GM12878 (cell line): ENCODE data around the gene TRIM32. TPM values are rescaled to one million over a fixed set of nuclear protein-coding genes. Genes with fewer than 3 reads are reported as not detected.

ENCODE experiments used
- ATAC-seq: fragments of 200-7000 bp; cut with Tn5 transposase; 3 replicates; pipeline ENCODE4 v1.9.1; 2020; ENCODE audit warnings: mild to moderate bottlenecking, moderate library complexity
- BruUV-seq: library from RNA; stranded (reverse); fragments of 400-500 nt; replicated peaks from 2 replicates; lab custom pipeline; 2021; lab: Mats Ljungman, UMichigan
- CTCF ChIA-PET: fragments of 300-600 bp; sonication (Branson Sonifier 250); formaldehyde crosslinking; extraction: SDS; loops from one replicate; lab custom pipeline; 2021; ENCODE audit warnings: inconsistent platforms; lab: Yijun Ruan, JAX
- POLR2A ChIA-PET: fragments of 350-600 bp; formaldehyde crosslinking; extraction: SDS; loops from one replicate; lab custom pipeline; 2021; ENCODE audit warnings: inconsistent platforms; lab: Charles Lee
- RAD21 ChIA-PET: fragments of 300-600 bp; sonication (Branson Sonifier 250); formaldehyde crosslinking; loops from one replicate; lab custom pipeline; 2023; ENCODE audit warnings: antibody characterized with exemption; ENCODE audit not compliant: unreplicated experiment; lab: Charles Lee
- SMC1A ChIA-PET: fragments of 300-600 bp; sonication (Branson Sonifier 250); formaldehyde crosslinking; loops from one replicate; lab custom pipeline; 2023; ENCODE audit not compliant: unreplicated experiment, uncharacterized antibody; lab: Charles Lee
- DNase-seq: peaks from one replicate; pipeline ENCODE4 v3.0.0-alpha.2; 2011; ENCODE audit warnings: low read depth, low spot score
- FAIRE-seq: peaks from 3 replicates; lab custom pipeline; 2011; peaks lifted over from hg19 to GRCh38; lab: Jason Lieb, UNC
- H2AFZ ChIP-seq: 2 replicates; pipeline ENCODE4 v1.6.0; 2011; ENCODE audit warnings: low read depth, low read length, control low read depth; ENCODE audit not compliant: control insufficient read depth
- H3K27ac ChIP-seq: 2 replicates; pipeline ENCODE4 v1.5.1; 2011; ENCODE audit warnings: control low read depth; ENCODE audit not compliant: control insufficient read depth, insufficient read depth
- H3K27me3 ChIP-seq, 2 experiments: replicated peaks in 1 of 2; 2 replicates each; pipeline versions ENCODE4 v1.6.0 to v1.6.1; 2011; ENCODE audit warnings: low read length in 1 of 2; ENCODE audit not compliant: control insufficient read depth in 2 of 2, insufficient read depth in 2 of 2
- H3K36me3 ChIP-seq, 2 experiments: 2 replicates each; pipeline ENCODE4 v1.5.1; 2011; ENCODE audit warnings: low read length in 1 of 2; ENCODE audit not compliant: control insufficient read depth in 2 of 2, insufficient read depth in 2 of 2
- H3K4me1 ChIP-seq: 2 replicates; pipeline ENCODE4 v1.6.1; 2011; ENCODE audit warnings: mild to moderate bottlenecking, low read length, moderate library complexity, mixed read lengths; ENCODE audit not compliant: control insufficient read depth, insufficient read depth
- H3K4me2 ChIP-seq: 2 replicates; pipeline ENCODE4 v1.6.0; 2011; ENCODE audit warnings: control low read depth; ENCODE audit not compliant: control insufficient read depth, insufficient read depth
- H3K4me3 ChIP-seq: fragments of 200-600 bp; sonication (generic); 2 replicates; pipeline ENCODE4 v1.5.1; 2016
- H3K79me2 ChIP-seq: 2 replicates; pipeline ENCODE4 v1.6.0; 2011; ENCODE audit warnings: low read length; ENCODE audit not compliant: control insufficient read depth, insufficient read depth
- H3K9ac ChIP-seq: 2 replicates; pipeline ENCODE4 v1.8.0; 2011; ENCODE audit warnings: low read length, control low read depth, mixed read lengths; ENCODE audit not compliant: control insufficient read depth, insufficient read depth
- H3K9me3 ChIP-seq: replicated peaks from 3 replicates; pipeline ENCODE4 v1.5.1; 2011; ENCODE audit warnings: mild to moderate bottlenecking, low read length; ENCODE audit not compliant: control insufficient read depth, insufficient read depth
- H4K20me1 ChIP-seq: 2 replicates; pipeline ENCODE4 v1.6.0; 2011; ENCODE audit not compliant: control insufficient read depth, insufficient read depth
- CBX3 ChIP-seq: fragments of 200-600 bp; sonication (generic); IDR thresholded peaks from 2 replicates; pipeline ENCODE4 v1.6.1; 2016; ENCODE audit warnings: low read depth, borderline replicate concordance
- CEBPB ChIP-seq, 2 experiments: fragments of 150-350 bp in 1 of 2; IDR thresholded peaks; 2 replicates each; pipeline ENCODE4 v1.6.1; 2012 to 2014; ENCODE audit warnings: low read depth in 2 of 2, low read length in 2 of 2, borderline replicate concordance in 1 of 2, inconsistent platforms in 1 of 2
- CHD2 ChIP-seq: IDR thresholded peaks from 2 replicates; pipeline ENCODE4 v1.6.1; 2011; ENCODE audit warnings: low read depth, low read length, improper control_type of control experiment, borderline replicate concordance
- E2F4 ChIP-seq: IDR thresholded peaks from 2 replicates; pipeline ENCODE4 v1.6.1; 2012; ENCODE audit warnings: low read depth, low read length, improper control_type of control experiment
- EP300 ChIP-seq, 2 experiments: fragments of 150-350 bp in 1 of 2; IDR thresholded peaks; 2 replicates each; pipeline ENCODE4 v1.6.1; 2011 to 2012; ENCODE audit warnings: low read depth in 2 of 2, low read length in 2 of 2, borderline replicate concordance in 1 of 2, improper control_type of control experiment in 1 of 2, inconsistent platforms in 1 of 2; ENCODE audit not compliant: control insufficient read depth in 1 of 2
- LARP7 ChIP-seq: fragments of 450-650 bp; IDR thresholded peaks from 2 replicates; pipeline ENCODE4 v1.6.1; 2017; ENCODE audit warnings: mild to moderate bottlenecking
- MEF2B ChIP-seq: fragments of 450-650 bp; IDR thresholded peaks from 2 replicates; pipeline ENCODE4 v1.6.1; 2018; ENCODE audit warnings: mild to moderate bottlenecking, moderate library complexity; ENCODE audit not compliant: partially characterized antibody, poor library complexity, severe bottlenecking
- MYC ChIP-seq: IDR thresholded peaks from 2 replicates; pipeline ENCODE4 v1.6.1; 2011; ENCODE audit warnings: mild to moderate bottlenecking, low read length, moderate library complexity, inconsistent platforms; ENCODE audit not compliant: insufficient read depth, insufficient replicate concordance, insufficient read length, severe bottlenecking
- NFYB ChIP-seq: IDR thresholded peaks from 2 replicates; pipeline ENCODE4 v1.6.1; 2011; ENCODE audit warnings: low read depth, mild to moderate bottlenecking, low read length, improper control_type of control experiment, moderate library complexity; ENCODE audit not compliant: insufficient read depth
- NR2C2 ChIP-seq: IDR thresholded peaks from 2 replicates; pipeline ENCODE4 v1.6.1; 2011; ENCODE audit warnings: borderline replicate concordance, low read depth; ENCODE audit not compliant: control insufficient read depth, insufficient read length
- PAX5 ChIP-seq: IDR thresholded peaks from 2 replicates; pipeline ENCODE4 v1.6.1; 2011; ENCODE audit warnings: low read depth, low read length, borderline replicate concordance
- POU2F2 ChIP-seq: IDR thresholded peaks from 3 replicates; pipeline ENCODE4 v1.6.1; 2011; ENCODE audit warnings: low read depth, mild to moderate bottlenecking, low read length, borderline replicate concordance
- RAD51 ChIP-seq: fragments of 450-650 bp; IDR thresholded peaks from 2 replicates; pipeline ENCODE4 v1.6.1; 2016; ENCODE audit warnings: moderate library complexity, mild to moderate bottlenecking, inconsistent platforms
- SUPT20H ChIP-seq: IDR thresholded peaks from 2 replicates; pipeline ENCODE4 v1.6.1; 2011; ENCODE audit warnings: low read depth, mild to moderate bottlenecking, low read length, moderate library complexity, borderline replicate concordance; ENCODE audit not compliant: control insufficient read depth
- TBL1XR1 ChIP-seq: IDR thresholded peaks from 2 replicates; pipeline ENCODE4 v1.6.1; 2012; ENCODE audit warnings: low read depth, low read length, improper control_type of control experiment
- TCF3 ChIP-seq: IDR thresholded peaks from 2 replicates; pipeline ENCODE4 v1.6.1; 2012; ENCODE audit warnings: low read depth, mild to moderate bottlenecking, low read length, borderline replicate concordance; ENCODE audit not compliant: insufficient read depth
- in situ Hi-C: fragments of 300-500 bp; cut with MboI; formaldehyde crosslinking; loops from 9 replicates; pipeline ENCODE4 v1.14.3; 2018; ENCODE audit warnings: mixed read lengths
- intact Hi-C: fragments of 100-400 bp; cut with micrococcal nuclease; formaldehyde crosslinking; loops from one replicate; pipeline ENCODE4 v1.14.2; 2022; ENCODE audit not compliant: unreplicated experiment
- polyA plus RNA-seq, 11 experiments: library from polyadenylated mRNA; depleted of rRNA in 4 of 11; unstranded in 6 of 11; stranded (reverse) in 5 of 11; fragments of >200 nt; fragmentation: Nextera tagmentation in 4 of 11; fragmentation: Illumina TruSeq in 1 of 11; extraction: Ambion mirVana in 4 of 11; extraction: Trizol in 1 of 11; gene quantifications; 1 replicate in 1 of 11; 2 replicates in 10 of 11; pipeline versions ENCODE4 v1.2.1 to v1.2.3, GENCODE V29; 2011 to 2016; ENCODE audit warnings: inconsistent platforms in 2 of 11, missing spikeins in 2 of 11, low read depth in 1 of 11
- total RNA-seq, 4 experiments: library from RNA; depleted of rRNA in 3 of 4; stranded (reverse); fragments of >200 nt in 3 of 4; fragmentation: Illumina TruSeq in 1 of 4; extraction: Trizol in 1 of 4; gene quantifications; 2 replicates each; pipeline versions ENCODE4 v1.2.1 to v1.2.3, GENCODE V29; 2013 to 2021

Gene TRIM32
- total and polyA plus RNA-seq, 10 of the 15 experiments (the other 5 are each of a cell fraction or from before 2014, with no cell fraction given), result 7.1 to 23.8 (median 12.2) TPM

- Histone ChIP-seq H3K36me3 (no peaks in the 10 kb centered on the region), H3K4me2 (no peak overlapping the region), H2AFZ (no peak overlapping the region), H4K20me1 (no peaks in the 10 kb centered on the region), H3K4me3 (no peak overlapping the region), H3K27me3 (no peaks in the 10 kb centered on the region), H3K9ac (no peak overlapping the region), H3K79me2 (peaks cover 19% of the 10 kb centered on the region), H3K9me3 (no peaks in the 10 kb centered on the region), H3K27ac (no peak overlapping the region), H3K4me1 (no peaks in the 10 kb centered on the region; the same call in 1 of the 2 replicates)
- no peak for TF ChIP-seq SUPT20H
- no peak for TF ChIP-seq CHD2
- TF ChIP-seq NR2C2, result no peak
- no peak for TF ChIP-seq TCF3
- TF ChIP-seq POU2F2, result no peak
- TF ChIP-seq E2F4, result no peak
- no peak for TF ChIP-seq CEBPB (IDR thresholded peaks at IDR 0.05; ENCODE audit: borderline replicate concordance in 1 of 2, low read depth in 2 of 2, low read length in 2 of 2)
- TF ChIP-seq MEF2B, result no peak
- no peak for TF ChIP-seq NFYB
- no peak for TF ChIP-seq RAD51
- no peak for TF ChIP-seq EP300 (IDR thresholded peaks at IDR 0.05; ENCODE audit: borderline replicate concordance in 1 of 2, control insufficient read depth in 1 of 2, low read depth in 2 of 2, low read length in 2 of 2)
- no peak for TF ChIP-seq MYC
- no peak for TF ChIP-seq PAX5
- TF ChIP-seq LARP7, result no peak
- TF ChIP-seq CBX3, result no peak
- no peak for TF ChIP-seq TBL1XR1
- RAD21 ChIA-PET, result no interaction called here
- DNase-seq (no peak), ATAC-seq (no peak), FAIRE-seq (no peak)
- BruUV-seq, result no TSS peak
- intact Hi-C loops, result no loop called here
- SMC1A ChIA-PET, result no interaction called here
- POLR2A ChIA-PET, result no interaction called here
- CTCF ChIA-PET, result interaction anchor here (0.7 kb wide), 1 partner anchor 11 kb away, joined by 3 read pairs; no protein-coding TSS in a partner anchor
- in situ Hi-C loops, result no loop called here
Observed at GRCh38 chr9:116683535-116683934, 3.6 kb upstream of the TRIM32 start.
